ENCODE results near the gene ABITRAM.

DNA sequence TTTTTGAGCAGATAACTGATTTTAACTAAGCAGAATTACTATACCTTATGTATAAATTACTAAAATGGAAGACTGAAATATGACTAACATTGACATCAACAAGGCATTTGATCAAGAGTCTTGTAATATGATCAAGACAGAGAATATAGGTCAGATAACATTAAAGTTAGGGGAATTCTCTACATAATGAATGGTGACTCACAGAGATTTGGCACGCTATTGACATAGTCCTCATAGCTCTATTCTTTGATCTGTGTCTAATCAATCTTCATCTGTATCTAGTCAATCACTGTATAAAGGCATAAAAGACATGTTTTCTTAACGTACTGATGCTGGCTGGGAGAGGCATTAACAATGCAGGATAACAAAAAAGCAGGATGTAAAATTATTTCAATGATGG is 17.4 kb downstream of the ABITRAM start:
- TF ChIP-seq POLR2A (IDR thresholded peaks at IDR 0.05; ENCODE audit: borderline replicate concordance, extremely low read depth, insufficient read depth, insufficient read length) (no peak), ZFX (IDR thresholded peaks at IDR 0.05) (no peak), EZH2 (IDR thresholded peaks at IDR 0.05) (no peak), SRF (IDR thresholded peaks at IDR 0.05; ENCODE audit: low read depth) (no peak), YY1 (IDR thresholded peaks at IDR 0.05; ENCODE audit: extremely low read depth, insufficient replicate concordance, low read depth, low read length) (no peak), EGR1 (IDR thresholded peaks at IDR 0.05; ENCODE audit: low read depth) (no peak), POLR2AphosphoS5 (IDR thresholded peaks at IDR 0.05; ENCODE audit: low read depth, low read length) (no peak), SP1 (IDR thresholded peaks at IDR 0.05; ENCODE audit: low read depth) (no peak), EZH2phosphoT487 (IDR thresholded peaks at IDR 0.05; ENCODE audit: borderline replicate concordance) (no peak)
- TF ChIP-seq, protein P1, sequence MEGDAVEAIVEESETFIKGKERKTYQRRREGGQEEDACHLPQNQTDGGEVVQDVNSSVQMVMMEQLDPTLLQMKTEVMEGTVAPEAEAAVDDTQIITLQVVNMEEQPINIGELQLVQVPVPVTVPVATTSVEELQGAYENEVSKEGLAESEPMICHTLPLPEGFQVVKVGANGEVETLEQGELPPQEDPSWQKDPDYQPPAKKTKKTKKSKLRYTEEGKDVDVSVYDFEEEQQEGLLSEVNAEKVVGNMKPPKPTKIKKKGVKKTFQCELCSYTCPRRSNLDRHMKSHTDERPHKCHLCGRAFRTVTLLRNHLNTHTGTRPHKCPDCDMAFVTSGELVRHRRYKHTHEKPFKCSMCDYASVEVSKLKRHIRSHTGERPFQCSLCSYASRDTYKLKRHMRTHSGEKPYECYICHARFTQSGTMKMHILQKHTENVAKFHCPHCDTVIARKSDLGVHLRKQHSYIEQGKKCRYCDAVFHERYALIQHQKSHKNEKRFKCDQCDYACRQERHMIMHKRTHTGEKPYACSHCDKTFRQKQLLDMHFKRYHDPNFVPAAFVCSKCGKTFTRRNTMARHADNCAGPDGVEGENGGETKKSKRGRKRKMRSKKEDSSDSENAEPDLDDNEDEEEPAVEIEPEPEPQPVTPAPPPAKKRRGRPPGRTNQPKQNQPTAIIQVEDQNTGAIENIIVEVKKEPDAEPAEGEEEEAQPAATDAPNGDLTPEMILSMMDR (IDR thresholded peaks at IDR 0.05 in 2 of 3, conservative IDR thresholded peaks at IDR 0.05 in 1 of 3; ENCODE audit: borderline replicate concordance in 1 of 3, insufficient read depth in 1 of 3, low read depth in 2 of 3, low read length in 2 of 3) = no peak
- TF ChIP-seq, protein P2, sequence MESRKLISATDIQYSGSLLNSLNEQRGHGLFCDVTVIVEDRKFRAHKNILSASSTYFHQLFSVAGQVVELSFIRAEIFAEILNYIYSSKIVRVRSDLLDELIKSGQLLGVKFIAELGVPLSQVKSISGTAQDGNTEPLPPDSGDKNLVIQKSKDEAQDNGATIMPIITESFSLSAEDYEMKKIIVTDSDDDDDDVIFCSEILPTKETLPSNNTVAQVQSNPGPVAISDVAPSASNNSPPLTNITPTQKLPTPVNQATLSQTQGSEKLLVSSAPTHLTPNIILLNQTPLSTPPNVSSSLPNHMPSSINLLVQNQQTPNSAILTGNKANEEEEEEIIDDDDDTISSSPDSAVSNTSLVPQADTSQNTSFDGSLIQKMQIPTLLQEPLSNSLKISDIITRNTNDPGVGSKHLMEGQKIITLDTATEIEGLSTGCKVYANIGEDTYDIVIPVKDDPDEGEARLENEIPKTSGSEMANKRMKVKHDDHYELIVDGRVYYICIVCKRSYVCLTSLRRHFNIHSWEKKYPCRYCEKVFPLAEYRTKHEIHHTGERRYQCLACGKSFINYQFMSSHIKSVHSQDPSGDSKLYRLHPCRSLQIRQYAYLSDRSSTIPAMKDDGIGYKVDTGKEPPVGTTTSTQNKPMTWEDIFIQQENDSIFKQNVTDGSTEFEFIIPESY (IDR thresholded peaks at IDR 0.05; ENCODE audit: extremely low read depth, insufficient replicate concordance, low read length) = no peak
- TF ChIP-seq, protein P3, sequence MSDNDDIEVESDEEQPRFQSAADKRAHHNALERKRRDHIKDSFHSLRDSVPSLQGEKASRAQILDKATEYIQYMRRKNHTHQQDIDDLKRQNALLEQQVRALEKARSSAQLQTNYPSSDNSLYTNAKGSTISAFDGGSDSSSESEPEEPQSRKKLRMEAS (IDR thresholded peaks at IDR 0.05) = no peak

Measured in HCT116 (cell line).